KMS-11 (cell line): ENCODE results near the gene LSMEM2.

ENCODE experiments used
- H2AFZ ChIP-seq: fragments of 200-600 bp; sonication (generic); 2 replicates; pipeline ENCODE4 v1.6.1; 2016; ENCODE audit warnings: antibody characterized with exemption, mixed run types, low read depth
- H3K27ac ChIP-seq: fragments of 200-600 bp; sonication (generic); 2 replicates; pipeline ENCODE4 v1.6.1; 2016; ENCODE audit warnings: mild to moderate bottlenecking, mixed run types
- H3K27me3 ChIP-seq: fragments of 200-600 bp; sonication (generic); 2 replicates; pipeline ENCODE4 v1.6.1; 2017; ENCODE audit warnings: mild to moderate bottlenecking, low read depth, mixed run types, moderate library complexity; ENCODE audit not compliant: insufficient read depth
- H3K36me3 ChIP-seq: fragments of 200-600 bp; sonication (generic); 2 replicates; pipeline ENCODE4 v1.6.1; 2017; ENCODE audit warnings: mild to moderate bottlenecking, mixed run types; ENCODE audit not compliant: insufficient read depth
- H3K4me1 ChIP-seq: fragments of 200-600 bp; sonication (generic); 2 replicates; pipeline ENCODE4 v1.6.1; 2016; ENCODE audit warnings: mild to moderate bottlenecking, low read depth, mixed run types; ENCODE audit not compliant: poor library complexity, severe bottlenecking
- H3K4me2 ChIP-seq: fragments of 200-600 bp; sonication (generic); 2 replicates; pipeline ENCODE4 v1.7.0; 2016; ENCODE audit warnings: mild to moderate bottlenecking, mixed run types
- H3K4me3 ChIP-seq: fragments of 200-600 bp; sonication (generic); IDR thresholded peaks from 2 replicates; pipeline ENCODE4 v1.6.1; 2017; ENCODE audit warnings: low read depth, low read length, mixed read lengths; ENCODE audit not compliant: insufficient read depth
- H3K79me2 ChIP-seq: fragments of 200-600 bp; sonication (generic); 2 replicates; pipeline ENCODE4 v1.6.1; 2016; ENCODE audit warnings: low read depth, mixed run types; ENCODE audit not compliant: insufficient read depth
- H3K9ac ChIP-seq: fragments of 200-600 bp; sonication (generic); 2 replicates; pipeline ENCODE4 v1.6.1; 2016; ENCODE audit warnings: mild to moderate bottlenecking, mixed run types
- H4K20me1 ChIP-seq: fragments of 200-600 bp; sonication (generic); 2 replicates; pipeline ENCODE4 v1.6.1; 2016; ENCODE audit warnings: mild to moderate bottlenecking, mixed run types; ENCODE audit not compliant: insufficient read depth
- CTCF ChIP-seq: fragments of 200-600 bp; sonication (generic); conservative IDR thresholded peaks from 2 replicates; pipeline ENCODE4 v1.6.1; 2017; ENCODE audit warnings: low read depth, mild to moderate bottlenecking, antibody characterized with exemption, low read length, moderate library complexity, mixed read lengths

Gene LSMEM2

GRCh38 chr3:50266017-50266416, 12.9 kb upstream of the LSMEM2 start:
- H3K4me3 ChIP-seq: no peak overlapping the region
- no peak for TF ChIP-seq CTCF
- no peaks in the 10 kb centered on the region for H4K20me1 ChIP-seq
- no peaks in the 10 kb centered on the region for H3K36me3 ChIP-seq
- no peaks in the 10 kb centered on the region for H3K79me2 ChIP-seq
- H3K9ac ChIP-seq: no peak overlapping the region
- H3K27ac ChIP-seq: no peak overlapping the region
- no peaks in the 10 kb centered on the region for H3K4me1 ChIP-seq
- H3K4me2 ChIP-seq: no peak overlapping the region
- H3K27me3 ChIP-seq: peaks cover 18% of the 10 kb centered on the region; the same call in 1 of the 2 replicates
- H2AFZ ChIP-seq: no peak overlapping the region

GRCh38 chr3:50266836-50267235, 12.1 kb upstream of the LSMEM2 start:
- no peak overlapping the region for H3K4me2 ChIP-seq
- H3K4me1 ChIP-seq: no peaks in the 10 kb centered on the region
- no peaks in the 10 kb centered on the region for H3K36me3 ChIP-seq
- H3K27ac ChIP-seq: no peak overlapping the region
- peaks cover 18% of the 10 kb centered on the region; the same call in 1 of the 2 replicates for H3K27me3 ChIP-seq
- no peak for TF ChIP-seq CTCF
- H2AFZ ChIP-seq: no peak overlapping the region
- H3K79me2 ChIP-seq: no peaks in the 10 kb centered on the region
- H3K9ac ChIP-seq: no peak overlapping the region
- no peak overlapping the region for H3K4me3 ChIP-seq
- no peaks in the 10 kb centered on the region for H4K20me1 ChIP-seq

GRCh38 chr3:50267280-50267913, 11.5 kb upstream of the LSMEM2 start:
- Histone ChIP-seq H3K4me2 (no peak overlapping the region), H3K4me1 (no peaks in the 10 kb centered on the region), H3K27ac (no peak overlapping the region), H3K27me3 (peaks cover 18% of the 10 kb centered on the region; the same call in 1 of the 2 replicates), H4K20me1 (no peaks in the 10 kb centered on the region), H3K79me2 (no peaks in the 10 kb centered on the region), H3K36me3 (no peaks in the 10 kb centered on the region), H3K4me3 (no peak overlapping the region), H3K9ac (no peak overlapping the region), H2AFZ (no peak overlapping the region)
- TF ChIP-seq CTCF: no peak

DNA sequence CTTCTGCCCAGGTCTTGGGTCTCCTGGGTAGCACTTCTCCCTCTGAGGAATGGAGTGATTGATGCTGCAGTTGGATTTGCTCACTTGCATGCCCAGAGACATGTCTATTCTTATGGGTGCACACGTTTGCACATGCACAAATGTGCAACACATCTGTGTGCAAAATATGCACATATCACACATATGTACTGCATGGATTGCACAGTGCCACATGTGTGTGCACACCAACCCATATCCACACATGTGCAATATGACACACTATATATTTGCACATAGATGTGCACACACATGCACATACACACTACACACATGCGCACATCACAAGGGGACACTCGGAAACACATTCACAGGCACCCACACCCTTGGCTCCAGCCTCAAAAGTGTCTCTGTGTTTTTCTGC, 10.6 kb upstream of the LSMEM2 start:
- Histone ChIP-seq H3K4me1 (no peaks in the 10 kb centered on the region), H3K27ac (no peak overlapping the region), H4K20me1 (no peaks in the 10 kb centered on the region), H3K36me3 (no peaks in the 10 kb centered on the region), H2AFZ (no peak overlapping the region), H3K9ac (no peak overlapping the region), H3K4me2 (no peak overlapping the region), H3K27me3 (peaks cover 18% of the 10 kb centered on the region; the same call in 1 of the 2 replicates), H3K4me3 (no peak overlapping the region), H3K79me2 (no peaks in the 10 kb centered on the region)
- TF ChIP-seq CTCF: no peak
